Tongue (tissue), 2 donors: ENCODE measurements around the gene ZNF264. TPM values are rescaled to one million over a fixed set of nuclear protein-coding genes. Genes with fewer than 3 reads are reported as not detected.
"Not testable (repeated sequence)": the region's sequence is repeated elsewhere in the genome, so short reads cannot be mapped to it uniquely, and the experiment has no call there.

Experiments
- DNase-seq: peaks from one replicate; pipeline ENCODE4 v3.0.0-alpha.2; 2015
- total RNA-seq: library from RNA; depleted of rRNA; stranded (reverse); fragments of >200 nt; gene quantifications from one replicate; pipeline ENCODE4 v1.2.3, GENCODE V29; 2014

ZNF264 gene
- 52.6 TPM for total RNA-seq

GRCh38 chr19:57191141-57192076 is at the start of gene ZNF264:
Gene ZNF264 (plus strand): TSS chr19:57191500. CDS start chr19:57191914, 414 bp downstream.
- DNase-seq, result peak; percentile 95

GRCh38 chr19:57141699-57142098 is 49.6 kb upstream of the ZNF264 start:
- no peak for DNase-seq

- DNase-seq, result no peak
Measured at GRCh38 chr19:57152921-57153320, 38.4 kb upstream of the ZNF264 start.

- DNase-seq, result no peak
Measured at GRCh38 chr19:57161985-57162539, 29.2 kb upstream of the ZNF264 start.

- DNase-seq, result no peak
Measured at GRCh38 chr19:57165846-57166245, 25.5 kb upstream of the ZNF264 start.

GRCh38 chr19:57167385-57167784 is 23.9 kb upstream of the ZNF264 start, which contains the start of gene DUXA:
Gene DUXA (minus strand): TSS chr19:57167485. CDS start chr19:57167443, 42 bp downstream.
- DNase-seq, result no peak

GRCh38 chr19:57171551-57172081 is 19.7 kb upstream of the ZNF264 start:
- peak; percentile 66 for DNase-seq

- no peak for DNase-seq
Measured at GRCh38 chr19:57190301-57190700, 999 bp upstream of the ZNF264 start.

GRCh38 chr19:57192077-57192420 is 749 bp downstream of the ZNF264 start:
- peak; percentile 16 for DNase-seq

GRCh38 chr19:57192993-57193392 is 1.7 kb downstream of the ZNF264 start:
- DNase-seq, result no peak

GRCh38 chr19:57197874-57198273 is 6.6 kb downstream of the ZNF264 start:
- not testable (repeated sequence) for DNase-seq

GRCh38 chr19:57202160-57202559 is 10.9 kb downstream of the ZNF264 start:
- no peak for DNase-seq

- no peak for DNase-seq
Measured at GRCh38 chr19:57210381-57210780, 19.1 kb downstream of the ZNF264 start.

GRCh38 chr19:57212109-57212508 is 20.8 kb downstream of the ZNF264 start:
- DNase-seq, result no peak

GRCh38 chr19:57227502-57227901 is 36.2 kb downstream of the ZNF264 start:
- DNase-seq, result no peak

- DNase-seq, result no peak
Measured at GRCh38 chr19:57231686-57232085, 40.4 kb downstream of the ZNF264 start.

GRCh38 chr19:57233207-57233606 is 41.9 kb downstream of the ZNF264 start:
- DNase-seq, result no peak

GRCh38 chr19:57239982-57240310 is 48.6 kb downstream of the ZNF264 start:
- no peak for DNase-seq

GRCh38 chr19:57240311-57241090 is 49.2 kb downstream of the ZNF264 start, which contains the start of gene ZNF805:
Gene ZNF805 (plus strand): TSS chr19:57240632. CDS start chr19:57240892, 260 bp downstream.
- peak; percentile 98 for DNase-seq

- peak; percentile 15 for DNase-seq
Measured at GRCh38 chr19:57241176-57241575, 49.9 kb downstream of the ZNF264 start.

GRCh38 chr19:57242821-57243220 is 51.5 kb downstream of the ZNF264 start:
- no peak for DNase-seq

GRCh38 chr19:57244513-57244912 is 53.2 kb downstream of the ZNF264 start:
- DNase-seq, result no peak

GRCh38 chr19:57245066-57245465 is 53.8 kb downstream of the ZNF264 start:
- DNase-seq, result no peak
